ENCODE data around the gene APP.

Gene APP

DNA sequence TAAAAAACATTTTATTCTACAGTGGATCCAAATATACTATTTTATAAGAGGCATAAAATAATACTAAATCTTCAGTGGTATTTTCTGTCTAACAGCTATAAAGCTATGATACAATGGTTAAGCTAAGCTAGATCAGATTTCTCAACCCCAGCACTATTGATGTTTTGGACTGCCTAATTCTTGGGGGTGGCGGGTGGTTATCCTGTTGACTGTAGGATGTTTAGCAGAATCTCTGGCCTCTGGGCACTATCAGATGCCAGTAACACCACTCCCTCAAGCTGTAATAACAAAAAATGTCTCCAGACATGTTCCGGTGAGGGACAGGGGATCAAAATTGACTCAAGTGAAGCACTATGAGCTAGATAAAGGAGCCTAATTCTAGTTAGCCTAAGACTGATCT is 118.5 kb downstream of the APP start:
- Histone ChIP-seq H3K27ac (ENCODE audit: low read depth, low read length, poor library complexity, severe bottlenecking) (no peak overlapping the region), H3K4me1 (ENCODE audit: insufficient read depth, low read length, severe bottlenecking) (no peaks in the 10 kb centered on the region), H2AFZ (ENCODE audit: low read length) (no peak overlapping the region), H3K36me3 (ENCODE audit: insufficient read depth, low read length) (no peaks in the 10 kb centered on the region), H3F3A (ENCODE audit: insufficient read depth, low read length) (no peaks in the 10 kb centered on the region), H3K9me2 (ENCODE audit: low read depth, low read length) (no peaks in the 10 kb centered on the region), H3K27me3 (ENCODE audit: insufficient read depth, low read length) (no peaks in the 10 kb centered on the region), H4K20me1 (ENCODE audit: insufficient read depth, low read length) (no peaks in the 10 kb centered on the region), H3K4me2 (ENCODE audit: low read length) (no peak overlapping the region), H3K4me3 (ENCODE audit: low read depth, low read length, poor library complexity, severe bottlenecking) (no peak overlapping the region), H3K9me3 (ENCODE audit: low read length) (no peaks in the 10 kb centered on the region), H3K79me2 (ENCODE audit: insufficient read depth, low read length) (no peaks in the 10 kb centered on the region), H3K9ac (ENCODE audit: low read length) (no peak overlapping the region)
- no peak for TF ChIP-seq EZH2 (IDR thresholded peaks at IDR 0.05; ENCODE audit: borderline replicate concordance, low read length)
- TF ChIP-seq, protein P1, sequence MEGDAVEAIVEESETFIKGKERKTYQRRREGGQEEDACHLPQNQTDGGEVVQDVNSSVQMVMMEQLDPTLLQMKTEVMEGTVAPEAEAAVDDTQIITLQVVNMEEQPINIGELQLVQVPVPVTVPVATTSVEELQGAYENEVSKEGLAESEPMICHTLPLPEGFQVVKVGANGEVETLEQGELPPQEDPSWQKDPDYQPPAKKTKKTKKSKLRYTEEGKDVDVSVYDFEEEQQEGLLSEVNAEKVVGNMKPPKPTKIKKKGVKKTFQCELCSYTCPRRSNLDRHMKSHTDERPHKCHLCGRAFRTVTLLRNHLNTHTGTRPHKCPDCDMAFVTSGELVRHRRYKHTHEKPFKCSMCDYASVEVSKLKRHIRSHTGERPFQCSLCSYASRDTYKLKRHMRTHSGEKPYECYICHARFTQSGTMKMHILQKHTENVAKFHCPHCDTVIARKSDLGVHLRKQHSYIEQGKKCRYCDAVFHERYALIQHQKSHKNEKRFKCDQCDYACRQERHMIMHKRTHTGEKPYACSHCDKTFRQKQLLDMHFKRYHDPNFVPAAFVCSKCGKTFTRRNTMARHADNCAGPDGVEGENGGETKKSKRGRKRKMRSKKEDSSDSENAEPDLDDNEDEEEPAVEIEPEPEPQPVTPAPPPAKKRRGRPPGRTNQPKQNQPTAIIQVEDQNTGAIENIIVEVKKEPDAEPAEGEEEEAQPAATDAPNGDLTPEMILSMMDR (IDR thresholded peaks at IDR 0.05; ENCODE audit: low read length): no peak

DNA sequence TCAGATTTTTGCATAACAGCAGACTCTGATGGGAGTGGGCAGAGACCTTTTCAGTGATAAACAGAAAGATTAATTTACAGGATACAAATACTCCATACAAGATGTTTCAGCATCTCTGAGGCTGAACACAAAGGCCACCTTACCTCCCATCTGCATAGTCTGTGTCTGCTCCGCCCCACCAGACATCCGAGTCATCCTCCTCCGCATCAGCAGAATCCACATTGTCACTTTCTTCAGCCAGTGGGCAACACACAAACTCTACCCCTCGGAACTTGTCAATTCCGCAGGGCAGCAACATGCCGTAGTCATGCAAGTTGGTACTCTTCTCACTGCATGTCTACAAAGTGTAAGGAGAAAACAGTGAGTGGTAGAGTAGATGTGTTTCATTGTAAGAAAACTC is 119.7 kb downstream of the APP start:
- H4K20me1 ChIP-seq (ENCODE audit: insufficient read depth, low read length): no peaks in the 10 kb centered on the region
- H3K4me2 ChIP-seq (ENCODE audit: low read length): no peak overlapping the region
- no peaks in the 10 kb centered on the region for H3K27me3 ChIP-seq (ENCODE audit: insufficient read depth, low read length)
- no peak overlapping the region for H3K9ac ChIP-seq (ENCODE audit: low read length)
- no peaks in the 10 kb centered on the region for H3K36me3 ChIP-seq (ENCODE audit: insufficient read depth, low read length)
- no peaks in the 10 kb centered on the region for H3K4me1 ChIP-seq (ENCODE audit: insufficient read depth, low read length, severe bottlenecking)
- no peaks in the 10 kb centered on the region for H3K9me3 ChIP-seq (ENCODE audit: low read length)
- no peaks in the 10 kb centered on the region for H3K9me2 ChIP-seq (ENCODE audit: low read depth, low read length)
- TF ChIP-seq, protein P1 (IDR thresholded peaks at IDR 0.05; ENCODE audit: low read length): no peak
- TF ChIP-seq EZH2 (IDR thresholded peaks at IDR 0.05; ENCODE audit: borderline replicate concordance, low read length): no peak
- no peak overlapping the region for H3K27ac ChIP-seq (ENCODE audit: low read depth, low read length, poor library complexity, severe bottlenecking)
- H2AFZ ChIP-seq (ENCODE audit: low read length): no peak overlapping the region
- H3K4me3 ChIP-seq (ENCODE audit: low read depth, low read length, poor library complexity, severe bottlenecking): no peak overlapping the region
- no peaks in the 10 kb centered on the region for H3K79me2 ChIP-seq (ENCODE audit: insufficient read depth, low read length)
- no peaks in the 10 kb centered on the region for H3F3A ChIP-seq (ENCODE audit: insufficient read depth, low read length)

GRCh38 chr21:26049803-26050202 is 120.8 kb downstream of the APP start:
- no peaks in the 10 kb centered on the region for H3K79me2 ChIP-seq (ENCODE audit: insufficient read depth, low read length)
- no peak for TF ChIP-seq EZH2 (IDR thresholded peaks at IDR 0.05; ENCODE audit: borderline replicate concordance, low read length)
- TF ChIP-seq, protein P1 (IDR thresholded peaks at IDR 0.05; ENCODE audit: low read length): no peak

More at GRCh38 chr21:26049803-26050202, 120.8 kb downstream of the APP start:
- Histone ChIP-seq H3K9me2 (ENCODE audit: low read depth, low read length) (no peaks in the 10 kb centered on the region), H2AFZ (ENCODE audit: low read length) (no peak overlapping the region), H3F3A (ENCODE audit: insufficient read depth, low read length) (no peaks in the 10 kb centered on the region), H3K27ac (ENCODE audit: low read depth, low read length, poor library complexity, severe bottlenecking) (no peak overlapping the region), H3K4me1 (ENCODE audit: insufficient read depth, low read length, severe bottlenecking) (no peaks in the 10 kb centered on the region), H3K4me3 (ENCODE audit: low read depth, low read length, poor library complexity, severe bottlenecking) (no peak overlapping the region), H3K9ac (ENCODE audit: low read length) (no peak overlapping the region), H3K36me3 (ENCODE audit: insufficient read depth, low read length) (no peaks in the 10 kb centered on the region), H4K20me1 (ENCODE audit: insufficient read depth, low read length) (no peaks in the 10 kb centered on the region), H3K4me2 (ENCODE audit: low read length) (no peak overlapping the region), H3K27me3 (ENCODE audit: insufficient read depth, low read length) (no peaks in the 10 kb centered on the region), H3K9me3 (ENCODE audit: low read length) (no peaks in the 10 kb centered on the region)
